B cell (primary cell): ENCODE results near the gene BTNL9.

Source experiments
- CTCF ChIP-seq: fragments of 200-600 bp; IDR thresholded peaks from one replicate; pipeline ENCODE4 v1.8.0; 2022; ENCODE audit warnings: antibody characterized with exemption, mild to moderate bottlenecking
- EZH2 ChIP-seq: IDR thresholded peaks from 2 replicates; pipeline ENCODE4 v1.6.1; 2012; ENCODE audit warnings: borderline replicate concordance, low read depth, mild to moderate bottlenecking, moderate library complexity, low read length; ENCODE audit not compliant: insufficient read depth, poor library complexity, severe bottlenecking

DNA sequence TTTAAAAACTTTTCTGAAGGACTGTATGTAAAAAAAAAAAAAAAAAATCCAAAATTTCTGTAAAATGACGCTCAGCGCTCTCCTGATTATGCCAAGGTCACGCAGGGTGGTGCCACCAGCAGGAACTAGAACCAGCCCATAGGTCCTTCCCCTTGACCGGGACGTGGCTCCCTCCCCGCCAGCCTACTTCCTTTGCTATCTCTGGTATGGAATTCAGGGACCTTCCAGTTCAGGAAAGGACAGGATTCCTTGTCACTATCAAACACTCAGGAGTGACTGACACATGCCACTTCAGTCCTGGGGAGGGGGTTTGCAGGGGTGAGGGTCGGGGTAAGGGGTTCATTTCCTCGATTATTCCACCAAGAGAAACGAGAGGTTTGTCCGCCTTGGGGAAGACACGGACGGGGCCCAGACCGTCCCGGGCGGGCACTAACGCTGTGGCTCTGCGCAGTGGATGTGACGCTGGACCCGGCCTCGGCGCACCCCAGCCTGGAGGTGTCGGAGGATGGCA is 18.8 kb downstream of the BTNL9 start:
- TF ChIP-seq EZH2, result no peak
- no peak for TF ChIP-seq CTCF
